ENCODE data around the gene INAVA. TPM values are rescaled to one million over a fixed set of nuclear protein-coding genes. Genes with fewer than 3 reads are reported as not detected.

Gene INAVA
- total and polyA plus RNA-seq, 2 donors from 2014 or later = 22.1 to 48.8 TPM

GRCh38 chr1:200897259-200897658, 2.6 kb downstream of the INAVA start:
- Histone ChIP-seq H3K9ac (ENCODE audit: low read length in 3 of 3) (peak overlapping the region in 1 of 3 donors; percentile 44), H3K36me3 (ENCODE audit: control insufficient read depth in 2 of 3, insufficient read depth in 3 of 3, low read length in 3 of 3) (peaks cover 0 to 30% (median 3%) of the 10 kb centered on the region in 3 donors), H3K27me3 (ENCODE audit: control insufficient read depth, insufficient read depth, low read length) (no peaks in the 10 kb centered on the region), H3K4me1 (ENCODE audit: control insufficient read depth in 2 of 3, insufficient read depth in 2 of 3, low read depth in 1 of 3, low read length in 3 of 3) (peaks cover 3 to 35% (median 24%) of the 10 kb centered on the region in 3 donors), H3K27ac (ENCODE audit: low read depth in 2 of 2, low read length in 2 of 2) (peak overlapping the region; percentile 44 to 83), H3K9me3 (ENCODE audit: control insufficient read depth in 2 of 3, insufficient read depth in 1 of 3, low read length in 3 of 3) (no peaks in the 10 kb centered on the region), H3K4me3 (ENCODE audit: low read length in 3 of 3) (peak overlapping the region in 2 of 3 donors; percentile 51 to 87)
- FAIRE-seq (no peak), DNase-seq (peak in 1 of 5 donors; percentile 39)
- TF ChIP-seq, protein P1, sequence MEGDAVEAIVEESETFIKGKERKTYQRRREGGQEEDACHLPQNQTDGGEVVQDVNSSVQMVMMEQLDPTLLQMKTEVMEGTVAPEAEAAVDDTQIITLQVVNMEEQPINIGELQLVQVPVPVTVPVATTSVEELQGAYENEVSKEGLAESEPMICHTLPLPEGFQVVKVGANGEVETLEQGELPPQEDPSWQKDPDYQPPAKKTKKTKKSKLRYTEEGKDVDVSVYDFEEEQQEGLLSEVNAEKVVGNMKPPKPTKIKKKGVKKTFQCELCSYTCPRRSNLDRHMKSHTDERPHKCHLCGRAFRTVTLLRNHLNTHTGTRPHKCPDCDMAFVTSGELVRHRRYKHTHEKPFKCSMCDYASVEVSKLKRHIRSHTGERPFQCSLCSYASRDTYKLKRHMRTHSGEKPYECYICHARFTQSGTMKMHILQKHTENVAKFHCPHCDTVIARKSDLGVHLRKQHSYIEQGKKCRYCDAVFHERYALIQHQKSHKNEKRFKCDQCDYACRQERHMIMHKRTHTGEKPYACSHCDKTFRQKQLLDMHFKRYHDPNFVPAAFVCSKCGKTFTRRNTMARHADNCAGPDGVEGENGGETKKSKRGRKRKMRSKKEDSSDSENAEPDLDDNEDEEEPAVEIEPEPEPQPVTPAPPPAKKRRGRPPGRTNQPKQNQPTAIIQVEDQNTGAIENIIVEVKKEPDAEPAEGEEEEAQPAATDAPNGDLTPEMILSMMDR (IDR thresholded peaks at IDR 0.05; ENCODE audit: borderline replicate concordance, extremely low read depth, insufficient read depth) = no peak
- intact Hi-C loops (cut with DNase I) = no loop called here

DNA sequence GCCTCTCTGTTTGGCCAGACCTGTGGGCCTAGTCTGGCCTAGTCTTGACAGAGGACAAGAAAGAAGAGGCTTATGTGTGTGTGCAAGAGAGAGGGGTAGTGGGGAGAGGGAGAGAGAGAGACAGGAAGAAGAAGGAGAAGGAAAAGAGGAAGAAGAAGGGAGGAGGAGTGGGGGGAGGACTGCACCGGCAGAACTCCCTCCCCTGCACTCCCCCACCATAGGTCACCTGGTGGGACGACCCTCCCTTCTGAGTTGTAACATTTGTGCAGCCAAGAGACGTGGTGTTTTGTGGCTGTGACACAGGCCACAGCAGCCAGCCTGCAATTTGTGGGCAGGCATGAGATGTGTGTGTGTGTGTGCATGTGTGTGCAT, 4.3 kb downstream of the INAVA start:
- Histone ChIP-seq H3K9ac (ENCODE audit: low read length in 3 of 3) (no peak overlapping the region), H3K4me1 (ENCODE audit: control insufficient read depth in 2 of 3, insufficient read depth in 2 of 3, low read depth in 1 of 3, low read length in 3 of 3) (peaks cover 3 to 23% (median 21%) of the 10 kb centered on the region in 3 donors), H3K27ac (ENCODE audit: low read depth in 2 of 2, low read length in 2 of 2) (no peak overlapping the region), H3K9me3 (ENCODE audit: control insufficient read depth in 2 of 3, insufficient read depth in 1 of 3, low read length in 3 of 3) (no peaks in the 10 kb centered on the region), H3K4me3 (ENCODE audit: low read length in 3 of 3) (no peak overlapping the region), H3K36me3 (ENCODE audit: control insufficient read depth in 2 of 3, insufficient read depth in 3 of 3, low read length in 3 of 3) (peaks cover 0 to 36% (median 3%) of the 10 kb centered on the region in 3 donors), H3K27me3 (ENCODE audit: control insufficient read depth, insufficient read depth, low read length) (no peaks in the 10 kb centered on the region)
- TF ChIP-seq, protein P1 (IDR thresholded peaks at IDR 0.05; ENCODE audit: borderline replicate concordance, extremely low read depth, insufficient read depth) = no peak
- DNase-seq (no peak), FAIRE-seq (no peak)
- intact Hi-C loops (cut with DNase I) = no loop called here

- intact Hi-C loops (cut with DNase I) = no loop called here
- DNase-seq (no peak), FAIRE-seq (no peak)
- Histone ChIP-seq H3K4me1 (ENCODE audit: control insufficient read depth in 2 of 3, insufficient read depth in 2 of 3, low read depth in 1 of 3, low read length in 3 of 3) (peaks cover 3 to 19% (median 17%) of the 10 kb centered on the region in 3 donors), H3K4me3 (ENCODE audit: low read length in 3 of 3) (no peak overlapping the region), H3K27ac (ENCODE audit: low read depth in 2 of 2, low read length in 2 of 2) (no peak overlapping the region), H3K9ac (ENCODE audit: low read length in 3 of 3) (no peak overlapping the region), H3K27me3 (ENCODE audit: control insufficient read depth, insufficient read depth, low read length) (no peaks in the 10 kb centered on the region), H3K36me3 (ENCODE audit: control insufficient read depth in 2 of 3, insufficient read depth in 3 of 3, low read length in 3 of 3) (peaks cover 0 to 36% (median 3%) of the 10 kb centered on the region in 3 donors), H3K9me3 (ENCODE audit: control insufficient read depth in 2 of 3, insufficient read depth in 1 of 3, low read length in 3 of 3) (no peaks in the 10 kb centered on the region)
- TF ChIP-seq, protein P1 (IDR thresholded peaks at IDR 0.05; ENCODE audit: borderline replicate concordance, extremely low read depth, insufficient read depth) = no peak
Observed at GRCh38 chr1:200899451-200899915, 4.8 kb downstream of the INAVA start.

All from kidney (tissue), 14 donors.